Measurements from ENCODE around the gene ESAM.

ESAM gene

GRCh38 chr11:124738713-124739478 is 23.2 kb downstream of the ESAM start:
- peak overlapping the region; percentile 21; the same call in 1 of the 2 replicates for H3K27ac ChIP-seq
- TF ChIP-seq CTCF (conservative IDR thresholded peaks at IDR 0.05): no peak

GRCh38 chr11:124737638-124738305 is 24.3 kb downstream of the ESAM start:
- H3K27ac ChIP-seq: no peak overlapping the region
- TF ChIP-seq CTCF (conservative IDR thresholded peaks at IDR 0.05): no peak

GRCh38 chr11:124736736-124737135 is 25.4 kb downstream of the ESAM start:
- no peak overlapping the region for H3K27ac ChIP-seq
- TF ChIP-seq CTCF (conservative IDR thresholded peaks at IDR 0.05): no peak

- TF ChIP-seq CTCF (conservative IDR thresholded peaks at IDR 0.05): no peak
- H3K27ac ChIP-seq: no peak overlapping the region
These were observed 29.9 kb downstream of the ESAM start for GRCh38 chr11:124732230-124732629.

- TF ChIP-seq CTCF (conservative IDR thresholded peaks at IDR 0.05): no peak
- no peak overlapping the region for H3K27ac ChIP-seq
These were observed 32.5 kb downstream of the ESAM start for GRCh38 chr11:124729571-124729970.

GRCh38 chr11:124728134-124728533 is 34.0 kb downstream of the ESAM start:
- no peak overlapping the region for H3K27ac ChIP-seq
- TF ChIP-seq CTCF (conservative IDR thresholded peaks at IDR 0.05): no peak

- no peak overlapping the region for H3K27ac ChIP-seq
- no peak for TF ChIP-seq CTCF (conservative IDR thresholded peaks at IDR 0.05)
These were observed 34.6 kb downstream of the ESAM start for GRCh38 chr11:124727474-124727873.

Data from VCaP (cell line).